NCI-H1092 (cell line): ENCODE measurements around the gene S100A12.
A peak's percentile ranks its signal among the peaks of the same experiment; 100 is the strongest.
"Not testable (repeated sequence)": the region's sequence is repeated elsewhere in the genome, so short reads cannot be mapped to it uniquely, and the experiment has no call there.

Experiments used
- DNase-seq: peaks from one replicate; lab custom pipeline; 2025; lab: John Stamatoyannopoulos, UW

The S100A12 gene

DNA sequence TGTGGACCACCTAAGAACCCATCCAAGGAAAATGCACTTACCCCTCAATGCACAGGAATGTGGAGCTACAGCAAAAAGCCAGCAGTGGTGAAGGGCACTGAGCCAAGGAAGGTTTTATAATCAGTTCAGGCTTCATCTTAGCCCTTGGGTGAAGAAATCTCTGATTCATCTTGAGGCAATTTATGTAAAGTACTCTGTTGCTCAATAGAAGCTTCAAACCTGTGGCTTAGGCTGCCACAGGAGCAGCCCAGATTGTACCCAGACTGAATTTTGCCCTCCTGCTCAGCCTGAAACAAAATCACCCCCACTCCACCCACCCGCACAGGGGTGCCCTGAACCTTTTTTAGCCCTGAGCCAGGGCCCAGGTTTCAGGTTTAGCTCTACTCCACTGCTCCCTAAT lies at the start of gene S100A12:
Gene S100A12 (minus strand): TSS at position 111 of the 400 bp plus-strand sequence. CDS start 1,029 bp downstream, outside the sequence.
- no peak for DNase-seq

DNA sequence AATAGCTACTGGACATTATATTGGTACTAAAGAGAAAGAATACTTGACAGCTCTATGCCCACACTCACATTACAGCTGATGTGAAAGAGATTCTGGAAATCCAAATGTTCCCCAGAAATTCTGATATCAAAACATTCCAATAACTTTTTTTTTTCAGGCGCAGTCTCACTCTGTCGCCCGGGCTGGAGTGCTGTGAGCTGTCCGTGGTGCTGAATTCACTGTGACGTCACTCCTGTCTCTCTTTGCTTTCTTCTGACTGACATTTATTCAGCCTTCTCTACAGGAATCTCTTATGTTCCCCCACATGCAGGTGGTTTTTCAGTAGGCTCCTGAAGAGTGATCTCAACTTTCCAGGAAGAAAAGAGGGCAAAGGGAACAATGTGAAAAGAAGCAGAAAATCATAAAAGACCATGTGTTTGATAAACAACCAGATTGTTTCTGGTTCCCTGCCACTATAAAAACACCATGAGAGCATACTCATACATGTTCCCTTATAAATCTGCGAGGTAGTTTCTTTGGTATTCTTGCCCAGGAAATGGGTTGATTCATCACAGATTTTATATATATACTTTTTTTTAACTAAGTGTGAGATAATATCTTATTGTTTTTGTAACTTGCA lies 47.1 kb upstream of the S100A12 start:
- no peak for DNase-seq

DNA sequence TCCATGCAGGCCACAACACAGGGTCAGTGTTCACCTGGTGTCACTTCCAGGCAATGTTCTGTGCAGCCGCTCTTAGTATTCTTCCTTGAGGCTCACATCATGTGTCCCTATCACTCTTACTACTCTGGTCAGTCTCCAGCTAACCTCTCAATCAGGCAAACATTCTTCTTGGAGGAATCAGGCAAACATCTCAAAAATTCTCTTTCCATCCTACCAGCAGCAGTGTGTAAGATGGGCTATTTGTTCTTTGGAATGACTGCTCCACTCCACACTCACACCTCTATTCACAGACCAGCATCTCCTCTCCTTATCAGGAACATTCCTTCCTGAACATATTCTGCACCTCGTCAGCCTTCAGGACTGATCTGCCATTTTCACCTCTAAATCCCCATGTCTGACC lies 44.9 kb upstream of the S100A12 start:
- no peak for DNase-seq

- not testable (repeated sequence) for DNase-seq
Observed at GRCh38 chr1:153419436-153419793, 44.0 kb upstream of the S100A12 start.

DNA sequence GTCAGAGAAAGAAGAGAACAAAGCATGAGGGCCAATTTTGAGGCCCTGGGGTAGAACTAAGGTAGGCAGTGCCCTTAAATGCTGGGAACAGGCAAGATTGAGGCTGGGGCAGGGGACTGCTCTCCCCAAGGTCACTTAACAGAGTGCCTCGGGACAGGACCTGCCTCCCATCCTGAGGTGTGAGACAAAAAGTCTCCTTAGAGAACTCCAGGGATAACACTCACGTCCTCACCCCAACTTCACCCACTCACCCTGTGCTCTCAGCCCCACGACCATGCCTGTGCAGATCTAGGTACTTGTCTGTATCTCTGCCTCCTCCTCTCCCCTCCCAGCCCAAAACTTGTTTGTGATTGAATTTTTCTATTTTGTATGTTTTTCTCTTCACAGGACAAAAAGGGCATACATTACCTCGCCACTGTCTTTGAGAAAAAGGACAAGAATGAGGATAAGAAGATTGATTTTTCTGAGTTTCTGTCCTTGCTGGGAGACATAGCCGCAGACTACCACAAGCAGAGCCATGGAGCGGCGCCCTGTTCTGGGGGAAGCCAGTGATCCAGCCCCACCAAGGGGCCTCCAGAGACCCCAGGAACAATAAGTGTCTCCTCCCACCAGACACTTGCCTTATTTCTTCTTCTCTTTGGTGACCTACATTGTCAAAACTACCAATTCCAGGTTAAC lies 43.5 kb upstream of the S100A12 start:
- DNase-seq = not testable (repeated sequence)

GRCh38 chr1:153417136-153417888 lies 41.9 kb upstream of the S100A12 start:
- DNase-seq = no peak

- no peak for DNase-seq
Observed at GRCh38 chr1:153415850-153416570, 40.6 kb upstream of the S100A12 start, which contains the start of gene S100A7A. Gene S100A7A, plus strand, starts transcription at chr1:153416520. Its CDS starts 1,563 bp downstream, at chr1:153418083.

- not testable (repeated sequence) for DNase-seq
Observed at GRCh38 chr1:153413961-153414360, 38.5 kb upstream of the S100A12 start.

DNA sequence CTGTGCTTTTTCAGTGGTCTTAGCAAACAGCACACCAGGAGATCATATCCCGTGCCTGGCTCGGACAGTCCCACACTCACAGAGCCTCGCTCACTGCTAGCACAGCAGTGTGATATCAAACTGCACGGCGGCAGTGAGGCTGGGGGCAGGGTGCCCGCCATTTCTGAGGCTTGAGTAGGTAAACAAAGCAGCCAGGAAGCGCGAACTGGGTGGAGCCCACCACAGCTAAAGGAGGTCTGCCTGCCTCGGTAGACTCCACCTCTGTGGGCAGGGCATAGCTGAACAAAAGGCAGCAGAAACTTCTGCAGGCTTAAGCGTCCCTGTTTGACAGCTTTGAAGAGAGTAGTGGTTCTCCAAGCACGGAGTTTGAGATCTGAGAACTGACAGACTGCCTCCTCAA lies 31.9 kb upstream of the S100A12 start:
- DNase-seq = not testable (repeated sequence)

- DNase-seq = not testable (repeated sequence)
Observed at GRCh38 chr1:153405825-153406599, 30.6 kb upstream of the S100A12 start.

DNA sequence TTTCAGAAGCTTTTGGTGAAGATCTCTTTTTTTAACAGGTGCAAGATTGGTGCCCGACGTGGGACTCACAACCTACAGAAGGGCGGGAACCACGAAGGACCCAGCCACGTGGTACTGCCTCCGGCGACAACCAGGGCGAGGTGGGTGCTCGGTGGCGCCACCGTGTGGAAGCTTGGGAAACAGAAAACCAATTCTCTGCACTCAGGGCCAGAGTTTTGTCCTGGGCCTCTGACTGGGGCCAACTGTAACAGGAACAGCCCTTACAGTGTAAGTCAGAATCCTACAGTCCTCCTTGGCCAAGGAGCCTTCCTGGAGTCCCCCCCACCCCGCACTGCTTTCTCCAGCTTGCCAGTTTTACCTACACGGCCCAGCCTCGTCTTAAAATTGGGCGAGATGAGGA lies 29.3 kb upstream of the S100A12 start:
- DNase-seq = no peak

- DNase-seq = no peak
Observed at GRCh38 chr1:153404086-153404635, 28.7 kb upstream of the S100A12 start.

- no peak for DNase-seq
Observed at GRCh38 chr1:153403421-153404085, 28.1 kb upstream of the S100A12 start.

DNA sequence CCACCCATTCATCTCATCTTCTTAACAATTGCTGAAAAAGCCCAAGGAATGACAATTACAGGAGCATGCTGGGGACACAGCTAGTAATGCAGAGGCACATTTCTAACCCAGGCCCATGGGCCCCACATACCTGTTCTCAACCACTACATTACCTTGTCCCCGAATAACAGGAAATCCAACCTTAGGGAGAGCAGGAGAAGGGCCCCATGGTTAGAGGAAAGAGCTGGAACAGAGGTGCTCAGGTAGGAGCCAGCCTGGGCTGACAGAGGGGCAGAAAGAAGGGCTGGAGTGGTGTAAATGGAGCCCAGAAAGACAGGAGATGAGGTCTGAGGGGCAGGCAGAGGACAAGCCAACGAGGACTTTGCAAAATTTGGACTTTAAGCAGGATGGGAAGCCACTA lies 26.8 kb upstream of the S100A12 start:
- DNase-seq = no peak

DNA sequence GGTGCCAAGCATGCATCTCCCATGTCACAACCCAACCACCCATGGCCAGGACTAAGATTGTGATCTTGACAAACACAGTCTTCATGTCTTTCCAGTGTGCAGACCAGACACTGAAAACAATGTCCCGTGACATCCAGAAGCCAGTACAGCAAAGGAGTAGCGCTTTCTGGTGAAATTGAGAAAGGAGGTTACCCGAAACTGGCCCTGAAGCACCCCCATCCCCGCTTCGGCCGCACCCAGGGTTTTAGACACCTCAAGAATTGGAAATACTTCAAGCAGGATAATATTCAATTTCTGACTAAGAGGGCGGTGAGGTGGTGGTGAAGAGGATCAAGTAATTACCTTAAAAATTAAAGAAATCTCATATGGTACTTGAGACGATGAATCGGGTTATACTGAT lies 26.0 kb upstream of the S100A12 start:
- no peak for DNase-seq

DNA sequence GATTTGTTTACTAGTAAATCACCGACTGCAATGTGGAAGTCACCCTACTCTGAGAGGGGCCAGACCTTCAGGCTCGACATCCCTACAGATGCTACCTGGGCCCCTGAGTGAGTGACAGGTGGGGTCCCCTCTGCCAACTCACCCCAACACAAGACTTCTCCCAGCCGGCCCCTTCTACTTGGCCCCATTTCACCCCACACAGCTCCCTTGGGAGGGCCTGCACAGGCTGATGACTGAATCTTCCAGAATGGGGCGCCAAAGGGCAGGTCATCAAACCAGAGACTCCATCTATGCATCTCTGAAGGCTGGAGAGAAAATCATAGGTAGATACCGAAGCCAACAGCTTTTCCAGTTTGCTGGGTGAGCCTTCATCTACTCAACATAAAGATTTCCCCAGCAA lies 24.8 kb upstream of the S100A12 start:
- DNase-seq = peak; percentile 51

- DNase-seq = no peak
Observed at GRCh38 chr1:153399401-153400055, 24.1 kb upstream of the S100A12 start.

- no peak for DNase-seq
Observed at GRCh38 chr1:153397924-153398651, 22.7 kb upstream of the S100A12 start.
